Measurements from ENCODE around the gene COL20A1. TPM values are rescaled to one million over a fixed set of nuclear protein-coding genes. Genes with fewer than 3 reads are reported as not detected.

COL20A1 gene
- total RNA-seq, 3 donors from 2014 or later = not detected

DNA sequence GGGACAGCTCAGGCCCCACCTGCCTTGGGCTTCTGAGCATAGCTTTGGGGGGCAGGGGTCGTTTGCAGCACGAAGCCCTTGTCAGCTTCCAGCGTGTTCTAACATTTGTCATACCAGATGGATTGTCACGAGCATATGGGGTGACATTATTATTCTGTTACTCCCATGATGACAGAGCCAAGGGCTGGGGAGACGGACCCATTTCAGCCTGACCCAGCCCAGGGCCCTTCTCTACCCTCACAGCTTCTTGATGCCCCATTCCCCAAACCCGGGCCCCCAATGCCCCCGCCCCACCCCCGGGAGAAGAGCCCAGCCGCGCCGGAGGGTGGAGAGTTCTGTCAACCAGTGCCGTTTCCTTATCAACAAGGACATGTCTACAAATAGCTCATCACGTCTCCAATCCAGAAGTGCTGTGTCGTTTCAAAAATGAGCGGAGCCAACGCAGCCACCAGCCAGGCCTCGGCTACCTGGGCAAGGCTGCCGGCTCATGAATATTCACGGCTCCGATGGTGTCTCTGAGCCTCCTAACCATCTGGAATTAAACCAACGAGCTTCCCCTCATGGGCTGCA is 77.7 kb downstream of the COL20A1 start:
- H3K27ac ChIP-seq = no peak overlapping the region
- no peak for TF ChIP-seq POLR2A (IDR thresholded peaks at IDR 0.05)
- TF ChIP-seq POLR2AphosphoS5 (IDR thresholded peaks at IDR 0.05) = no peak
- TF ChIP-seq, protein P1, sequence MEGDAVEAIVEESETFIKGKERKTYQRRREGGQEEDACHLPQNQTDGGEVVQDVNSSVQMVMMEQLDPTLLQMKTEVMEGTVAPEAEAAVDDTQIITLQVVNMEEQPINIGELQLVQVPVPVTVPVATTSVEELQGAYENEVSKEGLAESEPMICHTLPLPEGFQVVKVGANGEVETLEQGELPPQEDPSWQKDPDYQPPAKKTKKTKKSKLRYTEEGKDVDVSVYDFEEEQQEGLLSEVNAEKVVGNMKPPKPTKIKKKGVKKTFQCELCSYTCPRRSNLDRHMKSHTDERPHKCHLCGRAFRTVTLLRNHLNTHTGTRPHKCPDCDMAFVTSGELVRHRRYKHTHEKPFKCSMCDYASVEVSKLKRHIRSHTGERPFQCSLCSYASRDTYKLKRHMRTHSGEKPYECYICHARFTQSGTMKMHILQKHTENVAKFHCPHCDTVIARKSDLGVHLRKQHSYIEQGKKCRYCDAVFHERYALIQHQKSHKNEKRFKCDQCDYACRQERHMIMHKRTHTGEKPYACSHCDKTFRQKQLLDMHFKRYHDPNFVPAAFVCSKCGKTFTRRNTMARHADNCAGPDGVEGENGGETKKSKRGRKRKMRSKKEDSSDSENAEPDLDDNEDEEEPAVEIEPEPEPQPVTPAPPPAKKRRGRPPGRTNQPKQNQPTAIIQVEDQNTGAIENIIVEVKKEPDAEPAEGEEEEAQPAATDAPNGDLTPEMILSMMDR (IDR thresholded peaks at IDR 0.05) = no peak
- no peaks in the 10 kb centered on the region for H3K36me3 ChIP-seq
- peaks cover 0 to 81% of the 10 kb centered on the region in 2 donors for H3K27me3 ChIP-seq
- no peaks in the 10 kb centered on the region for H3K4me1 ChIP-seq
- intact Hi-C loops (cut with DNase I; ENCODE audit: low total_unique reads) = no loop called here
- no peaks in the 10 kb centered on the region for H3K9me3 ChIP-seq
- H3K4me3 ChIP-seq = no peak overlapping the region
- no peak for DNase-seq (ENCODE audit: low spot score in 2 of 2)

DNA sequence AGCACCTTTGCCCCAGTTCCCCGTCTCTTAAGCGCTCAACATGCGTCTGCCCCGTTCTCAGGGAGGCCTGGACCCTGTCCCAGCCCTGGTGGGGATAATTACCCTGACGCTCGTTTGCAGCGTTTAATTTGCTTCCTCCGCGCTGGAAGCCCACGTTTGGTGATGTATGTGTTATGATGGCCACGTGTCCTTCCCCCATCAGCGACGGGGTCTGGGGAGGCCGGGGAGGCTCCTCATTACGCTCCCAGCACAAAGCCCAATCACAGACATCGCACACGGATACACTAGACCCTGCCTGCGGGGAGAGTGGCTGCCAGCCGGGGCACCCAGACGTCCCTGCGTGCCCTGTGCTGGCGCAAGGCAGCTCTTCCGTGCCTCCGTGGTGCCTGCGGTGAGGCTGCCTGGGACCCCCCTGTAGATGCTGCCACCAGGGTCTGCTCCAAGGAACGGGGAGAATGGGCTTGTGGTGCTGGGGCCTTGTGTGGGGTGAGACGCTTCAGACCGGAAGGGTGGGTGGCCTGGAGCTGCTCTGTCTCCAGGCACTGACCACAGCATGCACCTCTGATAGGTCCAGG is 78.4 kb downstream of the COL20A1 start:
- H3K27ac ChIP-seq = no peak overlapping the region
- no peak for DNase-seq (ENCODE audit: low spot score in 2 of 2)
- H3K36me3 ChIP-seq = no peaks in the 10 kb centered on the region
- H3K4me1 ChIP-seq = no peaks in the 10 kb centered on the region
- H3K9me3 ChIP-seq = no peaks in the 10 kb centered on the region
- intact Hi-C loops (cut with DNase I; ENCODE audit: low total_unique reads) = no loop called here
- TF ChIP-seq POLR2A (IDR thresholded peaks at IDR 0.05) = no peak
- TF ChIP-seq POLR2AphosphoS5 (IDR thresholded peaks at IDR 0.05) = no peak
- peaks cover 0 to 83% of the 10 kb centered on the region in 2 donors for H3K27me3 ChIP-seq
- no peak overlapping the region for H3K4me3 ChIP-seq

DNA sequence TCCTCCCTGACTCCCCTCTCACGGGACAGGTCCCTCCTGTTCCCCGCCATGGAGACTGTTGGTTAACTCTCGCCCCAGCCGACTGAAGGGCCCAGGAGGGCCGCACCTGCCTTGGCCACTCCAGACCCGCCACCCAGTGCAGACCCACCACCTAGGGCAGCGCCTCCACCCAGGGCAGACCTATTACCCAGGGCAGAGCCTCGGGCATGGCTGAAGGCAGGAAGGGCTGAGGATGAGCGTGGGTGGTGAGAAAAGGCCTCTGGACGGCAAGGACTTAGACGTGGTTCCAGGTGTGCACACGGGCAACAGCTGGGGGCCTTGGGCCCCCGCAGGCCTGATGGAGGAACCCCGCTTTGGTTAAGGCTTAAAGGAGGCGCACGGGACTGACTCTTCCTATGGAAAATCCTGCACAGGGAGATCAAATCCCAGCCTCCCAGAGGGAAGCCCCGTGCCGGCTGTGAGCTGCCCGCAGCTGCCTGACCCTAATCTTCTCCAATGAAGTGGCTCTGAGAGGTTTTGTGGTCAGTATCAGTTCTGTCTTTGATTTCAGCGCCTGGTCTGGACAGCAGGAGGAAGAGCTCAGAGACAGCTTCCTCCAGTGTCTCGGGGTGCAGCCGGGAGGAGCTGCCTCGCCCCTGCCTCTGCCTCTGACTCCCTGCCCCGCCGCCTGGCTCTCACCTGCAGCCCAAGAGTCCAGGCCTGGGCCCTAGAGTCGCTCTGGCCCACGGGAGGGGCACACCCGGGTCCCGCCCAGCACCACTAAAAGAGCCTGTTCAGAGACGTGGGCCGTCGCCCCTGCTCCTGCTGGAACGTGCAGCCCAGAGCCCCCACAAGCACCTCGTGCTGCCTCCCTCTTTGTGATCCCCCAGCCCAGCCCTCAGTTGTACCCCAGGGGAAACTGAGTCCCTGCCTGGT is 80.2 kb downstream of the COL20A1 start:
- H3K9me3 ChIP-seq = no peaks in the 10 kb centered on the region
- no peaks in the 10 kb centered on the region for H3K4me1 ChIP-seq
- no peak overlapping the region for H3K27ac ChIP-seq
- TF ChIP-seq POLR2AphosphoS5 (IDR thresholded peaks at IDR 0.05) (no peak), POLR2A (IDR thresholded peaks at IDR 0.05) (no peak)
- TF ChIP-seq, protein P1 (IDR thresholded peaks at IDR 0.05) = no peak
- intact Hi-C loops (cut with DNase I; ENCODE audit: low total_unique reads) = no loop called here
- no peaks in the 10 kb centered on the region for H3K36me3 ChIP-seq
- H3K4me3 ChIP-seq = no peak overlapping the region
- DNase-seq (ENCODE audit: low spot score in 2 of 2) = no peak
- peaks cover 0 to 86% of the 10 kb centered on the region in 2 donors for H3K27me3 ChIP-seq

DNA sequence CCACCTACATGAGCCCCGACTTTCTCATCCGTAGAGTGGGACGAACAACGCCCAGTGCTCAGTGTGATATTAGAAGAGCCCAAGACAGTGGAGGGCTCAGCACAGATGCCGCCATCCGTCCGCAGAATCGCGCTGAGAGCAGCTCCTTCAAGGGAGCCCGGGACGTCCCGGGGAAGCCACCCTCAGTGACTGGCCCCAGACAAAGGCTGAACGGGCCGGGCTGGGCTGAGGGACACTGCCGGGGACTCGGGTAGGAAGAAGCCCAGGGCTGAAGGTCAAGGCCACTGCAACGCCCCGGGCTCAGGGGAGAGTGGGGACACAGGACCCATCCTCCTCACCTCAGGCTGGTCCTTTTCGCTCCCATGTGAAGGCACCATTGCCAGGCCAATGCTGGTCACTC is 81.0 kb downstream of the COL20A1 start:
- Histone ChIP-seq H3K4me3 (no peak overlapping the region), H3K27ac (no peak overlapping the region), H3K9me3 (no peaks in the 10 kb centered on the region), H3K27me3 (peaks cover 0 to 90% of the 10 kb centered on the region in 2 donors), H3K4me1 (no peaks in the 10 kb centered on the region), H3K36me3 (no peaks in the 10 kb centered on the region)
- TF ChIP-seq POLR2A (IDR thresholded peaks at IDR 0.05) (no peak), POLR2AphosphoS5 (IDR thresholded peaks at IDR 0.05) (no peak)
- TF ChIP-seq, protein P1 (IDR thresholded peaks at IDR 0.05) = no peak
- DNase-seq (ENCODE audit: low spot score in 2 of 2) = no peak
- intact Hi-C loops (cut with DNase I; ENCODE audit: low total_unique reads) = no loop called here

DNA sequence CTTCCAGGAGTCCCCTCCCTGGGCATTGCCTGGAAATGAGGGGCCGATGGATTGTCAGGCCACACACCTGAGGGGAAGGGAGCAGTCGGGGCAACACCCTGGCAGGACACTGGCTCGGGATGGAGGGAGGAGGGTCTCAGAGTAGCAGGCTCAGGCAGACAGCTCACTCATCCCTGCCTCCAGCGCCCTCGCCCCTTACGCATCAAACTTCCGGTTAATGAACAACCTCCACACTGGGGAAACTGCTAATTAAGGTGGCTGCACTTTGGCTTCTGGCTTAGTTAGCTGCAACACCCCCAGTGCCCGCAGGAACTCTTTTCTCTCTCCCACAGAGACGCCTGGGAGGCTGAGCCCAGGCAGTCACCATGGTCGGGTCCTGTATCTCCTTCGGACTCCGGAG is 81.5 kb downstream of the COL20A1 start:
- intact Hi-C loops (cut with DNase I; ENCODE audit: low total_unique reads) = no loop called here
- peaks cover 0 to 95% of the 10 kb centered on the region in 2 donors for H3K27me3 ChIP-seq
- DNase-seq (ENCODE audit: low spot score in 2 of 2) = no peak
- no peak overlapping the region for H3K4me3 ChIP-seq
- TF ChIP-seq POLR2AphosphoS5 (IDR thresholded peaks at IDR 0.05) (no peak), POLR2A (IDR thresholded peaks at IDR 0.05) (no peak)
- TF ChIP-seq, protein P1 (IDR thresholded peaks at IDR 0.05) = no peak
- H3K4me1 ChIP-seq = no peaks in the 10 kb centered on the region
- H3K36me3 ChIP-seq = no peaks in the 10 kb centered on the region
- no peaks in the 10 kb centered on the region for H3K9me3 ChIP-seq
- no peak overlapping the region for H3K27ac ChIP-seq
